MV-4-11 (cell line): Measurements from ENCODE around the gene BLOC1S2.
A peak's percentile ranks its signal among the peaks of the same experiment; 100 is the strongest.
"Not testable (repeated sequence)": the region's sequence is repeated elsewhere in the genome, so short reads cannot be mapped to it uniquely, and the experiment has no call there.

Source experiments
- DNase-seq: peaks from one replicate; lab custom pipeline; 2025; lab: John Stamatoyannopoulos, UW

Gene BLOC1S2

GRCh38 chr10:100291356-100291755 lies 4.9 kb upstream of the BLOC1S2 start:
- DNase-seq = peak; percentile 79

- no peak for DNase-seq
These were observed 3.2 kb upstream of the BLOC1S2 start for GRCh38 chr10:100289641-100290040.

GRCh38 chr10:100288196-100288595 lies 1.7 kb upstream of the BLOC1S2 start:
- DNase-seq = no peak

- no peak for DNase-seq
These were observed 1.3 kb upstream of the BLOC1S2 start for GRCh38 chr10:100287756-100288155.

- DNase-seq = peak; percentile 48
These were observed 1.2 kb downstream of the BLOC1S2 start for GRCh38 chr10:100285326-100285725.

GRCh38 chr10:100282907-100283306 lies 3.6 kb downstream of the BLOC1S2 start:
- peak; percentile 73 for DNase-seq

GRCh38 chr10:100276971-100277370 lies 9.5 kb downstream of the BLOC1S2 start:
- DNase-seq = not testable (repeated sequence)

- peak; percentile 68 for DNase-seq
These were observed 19.0 kb downstream of the BLOC1S2 start, which contains the start of gene CWF19L1 for GRCh38 chr10:100267239-100268104. TSS of gene CWF19L1 (minus strand) at chr10:100267638. CDS start at chr10:100267593, 45 bp downstream.

GRCh38 chr10:100265821-100266485 lies 20.5 kb downstream of the BLOC1S2 start:
- DNase-seq = peak; percentile 8

GRCh38 chr10:100254191-100254590 lies 32.3 kb downstream of the BLOC1S2 start:
- peak; percentile 55 for DNase-seq

- peak; percentile 14 for DNase-seq
These were observed 33.4 kb downstream of the BLOC1S2 start for GRCh38 chr10:100253041-100253440.

GRCh38 chr10:100248820-100249219 lies 37.7 kb downstream of the BLOC1S2 start:
- DNase-seq = no peak

- DNase-seq = no peak
These were observed 40.8 kb downstream of the BLOC1S2 start for GRCh38 chr10:100245484-100246220.

GRCh38 chr10:100239851-100240250 lies 46.6 kb downstream of the BLOC1S2 start:
- no peak for DNase-seq

- DNase-seq = no peak
These were observed 48.1 kb downstream of the BLOC1S2 start for GRCh38 chr10:100238429-100238828.

GRCh38 chr10:100232101-100232500 lies 54.4 kb downstream of the BLOC1S2 start:
- no peak for DNase-seq

GRCh38 chr10:100229819-100230422 lies 56.6 kb downstream of the BLOC1S2 start:
- no peak for DNase-seq

- peak; percentile 57 for DNase-seq
These were observed 62.6 kb downstream of the BLOC1S2 start for GRCh38 chr10:100223879-100224278.
